Measurements from ENCODE around the gene ZDHHC11B. TPM values are rescaled to one million over a fixed set of nuclear protein-coding genes. Genes with fewer than 3 reads are reported as not detected.

The ZDHHC11B gene
- total and polyA plus RNA-seq, 2 of the 13 experiments (the other 11 are each of a cell fraction or from before 2014, with no cell fraction given), result 0.11 to 0.12 TPM

- TF ChIP-seq TIGD3 (CRISPR knock-in tag; IDR thresholded peaks at IDR 0.05; ENCODE audit: borderline replicate concordance) (0 out of 2 replicates have a peak, but pooled peaks have one; percentile 32), MTA3 (CRISPR knock-in tag; IDR thresholded peaks at IDR 0.05) (no peak), RARG (CRISPR knock-in tag; IDR thresholded peaks at IDR 0.05; ENCODE audit: low read depth) (no peak), ZNF883 (CRISPR knock-in tag; IDR thresholded peaks at IDR 0.05; ENCODE audit: not compliant biosample characterization) (no peak), KDM2A (CRISPR knock-in tag; IDR thresholded peaks at IDR 0.05; ENCODE audit: borderline replicate concordance, low read depth) (peak; percentile 86; the same call in 1 of the 2 replicates), ZBTB33 (CRISPR knock-in tag; IDR thresholded peaks at IDR 0.05) (peak; percentile 9; the same call in 1 of the 2 replicates), ZNF232 (CRISPR knock-in tag; IDR thresholded peaks at IDR 0.05; ENCODE audit: borderline replicate concordance) (no peak), ZNF609 (CRISPR knock-in tag; IDR thresholded peaks at IDR 0.05; ENCODE audit: borderline replicate concordance) (no peak; the same call in 1 of the 2 replicates), GFI1 (CRISPR knock-in tag; IDR thresholded peaks at IDR 0.05; ENCODE audit: borderline replicate concordance) (no peak), EED (CRISPR knock-in tag; IDR thresholded peaks at IDR 0.05) (no peak), ZNF33A (CRISPR knock-in tag; IDR thresholded peaks at IDR 0.05; ENCODE audit: borderline replicate concordance) (no peak), PAX8 (CRISPR knock-in tag; IDR thresholded peaks at IDR 0.05; ENCODE audit: borderline replicate concordance) (no peak), THAP8 (CRISPR knock-in tag; IDR thresholded peaks at IDR 0.05; ENCODE audit: borderline replicate concordance) (no peak), HMGXB4 (CRISPR knock-in tag; IDR thresholded peaks at IDR 0.05; ENCODE audit: borderline replicate concordance in 1 of 2, low read depth in 1 of 2) (peak in 1 of 2 experiments; percentile 31; a peak in 2 of 4 replicates), RCOR2 (CRISPR knock-in tag; IDR thresholded peaks at IDR 0.05) (no peak), ZNF772 (CRISPR knock-in tag; IDR thresholded peaks at IDR 0.05) (no peak)
Observed at GRCh38 chr5:671459-672328, 112.8 kb downstream of the ZDHHC11B start (continued).
